HG02571 (cell line): Measurements from ENCODE around the gene EIF2D.
"Not testable (repeated sequence)": the region's sequence is repeated elsewhere in the genome, so short reads cannot be mapped to it uniquely, and the experiment has no call there.

Source experiments
- ATAC-seq: cut with Tn5 transposase; IDR thresholded peaks from one replicate; pipeline ENCODE4 v1.9.1; 2021; ENCODE audit warnings: mild to moderate bottlenecking, moderate library complexity; ENCODE audit not compliant: unreplicated experiment

Gene EIF2D

GRCh38 chr1:206612129-206612876, at the start of gene EIF2D:
TSS of gene EIF2D (minus strand) at chr1:206612465. CDS start at chr1:206612342, 123 bp downstream.
- peak; percentile 81 for ATAC-seq

GRCh38 chr1:206661161-206661820, 49.0 kb upstream of the EIF2D start:
- ATAC-seq: no peak

GRCh38 chr1:206660136-206660535, 47.9 kb upstream of the EIF2D start:
- no peak for ATAC-seq

- no peak for ATAC-seq
These were observed 46.7 kb upstream of the EIF2D start for GRCh38 chr1:206658981-206659273.

- peak; percentile 63 for ATAC-seq
These were observed 46.2 kb upstream of the EIF2D start for GRCh38 chr1:206658264-206658980.

- no peak for ATAC-seq
These were observed 45.5 kb upstream of the EIF2D start for GRCh38 chr1:206657751-206658150.

- no peak for ATAC-seq
These were observed 44.7 kb upstream of the EIF2D start for GRCh38 chr1:206656936-206657335.

- ATAC-seq: no peak
These were observed 43.2 kb upstream of the EIF2D start for GRCh38 chr1:206655471-206655882.

GRCh38 chr1:206654828-206655227, 42.6 kb upstream of the EIF2D start:
- ATAC-seq: no peak

GRCh38 chr1:206653715-206654459, 41.6 kb upstream of the EIF2D start:
- no peak for ATAC-seq

GRCh38 chr1:206651958-206652890, 40.0 kb upstream of the EIF2D start:
- no peak for ATAC-seq

GRCh38 chr1:206651014-206651413, 38.7 kb upstream of the EIF2D start:
- ATAC-seq: no peak

GRCh38 chr1:206649261-206649921, 37.1 kb upstream of the EIF2D start:
- no peak for ATAC-seq

GRCh38 chr1:206647224-206647623, 35.0 kb upstream of the EIF2D start:
- no peak for ATAC-seq

GRCh38 chr1:206646504-206646903, 34.2 kb upstream of the EIF2D start:
- no peak for ATAC-seq

- no peak for ATAC-seq
These were observed 30.9 kb upstream of the EIF2D start for GRCh38 chr1:206643118-206643698.

- not testable (repeated sequence) for ATAC-seq
These were observed 29.8 kb upstream of the EIF2D start for GRCh38 chr1:206642074-206642473.

- ATAC-seq: no peak
These were observed 25.3 kb upstream of the EIF2D start for GRCh38 chr1:206637605-206638004.

GRCh38 chr1:206636671-206637070, 24.4 kb upstream of the EIF2D start:
- ATAC-seq: no peak
